DMS79 (cell line): ENCODE results near the gene EYS.

Experiments
- DNase-seq: peaks from one replicate; lab custom pipeline; 2025; lab: John Stamatoyannopoulos, UW

The EYS gene

GRCh38 chr6:65221153-65221552 lies 485.9 kb downstream of the EYS start:
- DNase-seq = no peak

GRCh38 chr6:65202738-65203137 lies 504.3 kb downstream of the EYS start:
- no peak for DNase-seq

- no peak for DNase-seq
Observed at GRCh38 chr6:65199683-65200082, 507.3 kb downstream of the EYS start.

GRCh38 chr6:65199121-65199520 lies 507.9 kb downstream of the EYS start:
- no peak for DNase-seq

GRCh38 chr6:65191471-65191870 lies 515.6 kb downstream of the EYS start:
- DNase-seq = no peak

- no peak for DNase-seq
Observed at GRCh38 chr6:65189236-65189881, 517.7 kb downstream of the EYS start.

- no peak for DNase-seq
Observed at GRCh38 chr6:65186826-65187225, 520.2 kb downstream of the EYS start.

- no peak for DNase-seq
Observed at GRCh38 chr6:65182681-65183080, 524.3 kb downstream of the EYS start.

- DNase-seq = no peak
Observed at GRCh38 chr6:65170273-65170672, 536.8 kb downstream of the EYS start.

- DNase-seq = no peak
Observed at GRCh38 chr6:65161661-65162060, 545.4 kb downstream of the EYS start.

- no peak for DNase-seq
Observed at GRCh38 chr6:65157025-65157424, 550.0 kb downstream of the EYS start.

GRCh38 chr6:65155083-65155482 lies 551.9 kb downstream of the EYS start:
- DNase-seq = no peak

GRCh38 chr6:65149841-65150240 lies 557.2 kb downstream of the EYS start:
- no peak for DNase-seq

- no peak for DNase-seq
Observed at GRCh38 chr6:65148839-65149238, 558.2 kb downstream of the EYS start.

- DNase-seq = no peak
Observed at GRCh38 chr6:65135567-65135966, 571.5 kb downstream of the EYS start.

GRCh38 chr6:65126667-65127066 lies 580.4 kb downstream of the EYS start:
- no peak for DNase-seq

GRCh38 chr6:65123521-65123920 lies 583.5 kb downstream of the EYS start:
- DNase-seq = no peak

GRCh38 chr6:65117817-65118409 lies 589.1 kb downstream of the EYS start:
- DNase-seq = no peak

GRCh38 chr6:65116326-65116725 lies 590.7 kb downstream of the EYS start:
- DNase-seq = no peak

- no peak for DNase-seq
Observed at GRCh38 chr6:65113581-65113980, 593.4 kb downstream of the EYS start.

- DNase-seq = no peak
Observed at GRCh38 chr6:65112435-65112834, 594.6 kb downstream of the EYS start.

- DNase-seq = no peak
Observed at GRCh38 chr6:65110031-65110430, 597.0 kb downstream of the EYS start.

GRCh38 chr6:65098349-65098748 lies 608.7 kb downstream of the EYS start:
- no peak for DNase-seq

GRCh38 chr6:65091561-65091960 lies 615.5 kb downstream of the EYS start:
- DNase-seq = no peak
